HEK293 (cell line): ENCODE measurements around the gene SEMA3D.

Experiments used
- CTCF ChIA-PET: fragments of 350-600 bp; formaldehyde crosslinking; extraction: SDS; loops from one replicate; lab custom pipeline; 2021; ENCODE audit warnings: antibody characterized with exemption; lab: Yijun Ruan, JAX
- POLR2A ChIA-PET: fragments of 300-600 bp; formaldehyde crosslinking; extraction: SDS; loops from one replicate; lab custom pipeline; 2020; ENCODE audit warnings: antibody characterized with exemption, inconsistent platforms; lab: Yijun Ruan, JAX
- H3K27ac ChIP-seq: fragments of 200-500 bp; sonication (Bioruptor generic); 2 replicates; pipeline ENCODE4 v1.5.1; 2014; ENCODE audit warnings: low read depth, low read length, control low read depth, inconsistent platforms; ENCODE audit errors: extremely low read depth
- H3K36me3 ChIP-seq, 2 experiments: fragments of 200-500 bp in 1 of 2; sonication (Bioruptor generic) in 1 of 2; 1 replicate in 1 of 2; 2 replicates in 1 of 2; pipeline ENCODE4 v1.5.1; 2014 to 2017; ENCODE audit warnings: inconsistent platforms in 2 of 2, low read length in 2 of 2; ENCODE audit not compliant: control insufficient read depth in 2 of 2, insufficient read depth in 1 of 2
- H3K4me1 ChIP-seq: fragments of 200-500 bp; sonication (Bioruptor generic); 2 replicates; pipeline ENCODE4 v1.5.1; 2014; ENCODE audit warnings: mild to moderate bottlenecking, low read length, inconsistent platforms; ENCODE audit not compliant: control insufficient read depth, insufficient read depth
- H3K4me3 ChIP-seq: 2 replicates; pipeline ENCODE4 v1.5.1; 2011; ENCODE audit warnings: low read depth, mild to moderate bottlenecking, control low read depth, low read length, moderate library complexity
- H3K9me3 ChIP-seq: fragments of 200-500 bp; sonication (Bioruptor generic); 2 replicates; pipeline ENCODE4 v1.5.1; 2014; ENCODE audit warnings: low read depth, low read length, inconsistent platforms; ENCODE audit not compliant: control insufficient read depth, insufficient read depth
- BCL11A ChIP-seq: fragments of 450-650 bp; formaldehyde crosslinking; IDR thresholded peaks from 2 replicates; pipeline ENCODE4 v1.5.1; 2016; ENCODE audit warnings: low read depth, missing biosample characterization, missing genetic modification characterization
- BCL11B ChIP-seq: fragments of 450-650 bp; formaldehyde crosslinking; IDR thresholded peaks from 2 replicates; pipeline ENCODE4 v1.5.1; 2016; ENCODE audit warnings: low read depth, missing biosample characterization, missing genetic modification characterization
- IKZF3 ChIP-seq: fragments of 450-650 bp; IDR thresholded peaks from 2 replicates; pipeline ENCODE4 v1.5.0; 2018; ENCODE audit warnings: missing biosample characterization, mild to moderate bottlenecking, missing genetic modification characterization, moderate library complexity
- KLF17 ChIP-seq: fragments of 450-650 bp; formaldehyde crosslinking; IDR thresholded peaks from 2 replicates; pipeline ENCODE4 v1.5.1; 2016; ENCODE audit warnings: missing biosample characterization, missing genetic modification characterization
- MEIS1 ChIP-seq: sonication (generic); formaldehyde crosslinking; IDR thresholded peaks from 2 replicates; pipeline ENCODE4 v1.8.1; 2022; ENCODE audit warnings: missing genetic modification reagents, mild to moderate bottlenecking, borderline replicate concordance
- MZF1 ChIP-seq: fragments of 450-650 bp; formaldehyde crosslinking; IDR thresholded peaks from 2 replicates; pipeline ENCODE4 v1.5.1; 2017; ENCODE audit warnings: missing biosample characterization, missing genetic modification characterization, borderline replicate concordance
- RBAK ChIP-seq: fragments of 450-650 bp; formaldehyde crosslinking; IDR thresholded peaks from 2 replicates; pipeline ENCODE4 v1.5.1; 2016; ENCODE audit warnings: missing biosample characterization, missing genetic modification characterization
- SETDB1 ChIP-seq: IDR thresholded peaks from one replicate; pipeline ENCODE4 v1.6.1; 2017; ENCODE audit warnings: mild to moderate bottlenecking, low read length, moderate library complexity, mixed read lengths; ENCODE audit not compliant: insufficient read length
- TRIM28 ChIP-seq: IDR thresholded peaks from 2 replicates; pipeline ENCODE4 v1.6.1; 2011; ENCODE audit warnings: low read length, control low read depth, borderline replicate concordance
- ZBTB11 ChIP-seq: fragments of 450-650 bp; formaldehyde crosslinking; conservative IDR thresholded peaks from 2 replicates; pipeline ENCODE4 v1.5.1; 2016; ENCODE audit warnings: low read depth, missing biosample characterization, missing genetic modification characterization
- ZNF324 ChIP-seq: fragments of 450-650 bp; formaldehyde crosslinking; IDR thresholded peaks from 2 replicates; pipeline ENCODE4 v1.5.1; 2016; ENCODE audit warnings: missing biosample characterization, missing genetic modification characterization
- ZNF37A ChIP-seq: fragments of 450-650 bp; IDR thresholded peaks from 2 replicates; pipeline ENCODE4 v1.5.1; 2018; ENCODE audit warnings: missing biosample characterization, missing genetic modification characterization
- ZNF423 ChIP-seq: fragments of 450-650 bp; formaldehyde crosslinking; IDR thresholded peaks from 2 replicates; pipeline ENCODE4 v1.5.1; 2016; ENCODE audit warnings: missing biosample characterization, missing genetic modification characterization
- ZNF426 ChIP-seq: fragments of 450-650 bp; formaldehyde crosslinking; IDR thresholded peaks from 2 replicates; pipeline ENCODE4 v1.5.1; 2017; ENCODE audit warnings: missing biosample characterization, missing genetic modification characterization, mild to moderate bottlenecking, inconsistent platforms, moderate library complexity
- ZNF677 ChIP-seq: fragments of 450-650 bp; IDR thresholded peaks from 2 replicates; pipeline ENCODE4 v1.5.0; 2018; ENCODE audit warnings: missing biosample characterization, mild to moderate bottlenecking, missing genetic modification characterization, moderate library complexity
- ZNF707 ChIP-seq: fragments of 450-650 bp; formaldehyde crosslinking; IDR thresholded peaks from 2 replicates; pipeline ENCODE4 v1.5.1; 2016; ENCODE audit warnings: missing biosample characterization, missing genetic modification characterization
- ZNF768 ChIP-seq: fragments of 450-650 bp; formaldehyde crosslinking; IDR thresholded peaks from 2 replicates; pipeline ENCODE4 v1.5.1; 2018; ENCODE audit warnings: missing biosample characterization, mild to moderate bottlenecking, missing genetic modification characterization
- ZNF792 ChIP-seq: fragments of 450-650 bp; formaldehyde crosslinking; IDR thresholded peaks from 2 replicates; pipeline ENCODE4 v1.5.1; 2016; ENCODE audit warnings: missing biosample characterization, missing genetic modification characterization
- ZNF843 ChIP-seq: fragments of 450-650 bp; formaldehyde crosslinking; IDR thresholded peaks from 2 replicates; pipeline ENCODE4 v1.5.1; 2016; ENCODE audit warnings: missing biosample characterization, missing genetic modification characterization
- TF ChIP-seq, protein P1 (sequence below): fragments of 450-650 bp; formaldehyde crosslinking; IDR thresholded peaks from 2 replicates; pipeline ENCODE4 v1.5.1; 2016; ENCODE audit warnings: missing biosample characterization, missing genetic modification characterization, borderline replicate concordance

SEMA3D gene

GRCh38 chr7:85178531-85179298 is 8.1 kb downstream of the SEMA3D start:
- TF ChIP-seq IKZF3 (tag by site-specific recombination) (no peak), ZNF843 (tag by site-specific recombination) (no peak), MZF1 (tag by site-specific recombination) (no peak), ZNF423 (tag by site-specific recombination) (no peak), SETDB1 (peak; percentile 59), TRIM28 (peak; percentile 74; the same call in 1 of the 2 replicates), ZBTB11 (no peak), ZNF324 (no peak), MEIS1 (CRISPR knock-in tag) (no peak)
- no peak overlapping the region for H3K27ac ChIP-seq
- no peak overlapping the region for H3K4me3 ChIP-seq
- CTCF ChIA-PET, result interaction anchor here (0.6 to 0.7 kb wide), 2 partner anchors 62 to 148 kb away, joined by 3 read pairs; no protein-coding TSS in a partner anchor
- H3K36me3 ChIP-seq, result no peaks in the 10 kb centered on the region
- H3K9me3 ChIP-seq, result no peaks in the 10 kb centered on the region
- POLR2A ChIA-PET, result no interaction called here
- no peaks in the 10 kb centered on the region for H3K4me1 ChIP-seq

DNA sequence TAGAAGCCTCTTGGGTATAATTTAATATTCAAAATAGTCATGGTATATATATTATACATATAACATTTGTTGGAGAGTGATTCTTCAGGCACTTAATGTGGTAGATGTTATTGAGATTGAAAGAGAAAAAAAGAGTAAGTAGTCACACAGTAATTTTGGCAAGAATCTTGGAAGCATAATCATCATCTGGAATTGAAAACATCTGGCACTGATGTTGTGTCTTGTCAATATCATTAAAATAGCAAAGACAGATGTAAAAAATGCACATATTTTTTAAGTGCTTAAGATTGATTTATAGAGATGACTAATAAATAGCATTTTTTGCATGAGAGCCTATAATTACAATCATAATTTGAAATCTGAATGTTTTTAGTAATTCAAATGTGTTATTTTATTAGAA is 9.5 kb downstream of the SEMA3D start:
- ChIA-PET POLR2A (no interaction called here), CTCF (interaction anchor here (0.7 kb wide), 1 partner anchor 8 kb away, joined by 3 read pairs; no protein-coding TSS in a partner anchor)
- Histone ChIP-seq H3K9me3 (no peaks in the 10 kb centered on the region), H3K4me1 (peaks cover 7% of the 10 kb centered on the region; the same call in 1 of the 2 replicates), H3K27ac (no peak overlapping the region), H3K36me3 (no peaks in the 10 kb centered on the region), H3K4me3 (no peak overlapping the region)
- TF ChIP-seq ZNF707 (tag by site-specific recombination), result no peak
- no peak for TF ChIP-seq KLF17 (tag by site-specific recombination)
- no peak for TF ChIP-seq BCL11B
- TF ChIP-seq ZNF768 (tag by site-specific recombination), result no peak
- no peak for TF ChIP-seq ZNF677 (tag by site-specific recombination)
- TF ChIP-seq BCL11A (tag by site-specific recombination), result no peak
- no peak for TF ChIP-seq ZNF792 (tag by site-specific recombination)
- no peak for TF ChIP-seq RBAK (tag by site-specific recombination)
- TF ChIP-seq ZNF37A (tag by site-specific recombination), result no peak
- TF ChIP-seq, protein P1, sequence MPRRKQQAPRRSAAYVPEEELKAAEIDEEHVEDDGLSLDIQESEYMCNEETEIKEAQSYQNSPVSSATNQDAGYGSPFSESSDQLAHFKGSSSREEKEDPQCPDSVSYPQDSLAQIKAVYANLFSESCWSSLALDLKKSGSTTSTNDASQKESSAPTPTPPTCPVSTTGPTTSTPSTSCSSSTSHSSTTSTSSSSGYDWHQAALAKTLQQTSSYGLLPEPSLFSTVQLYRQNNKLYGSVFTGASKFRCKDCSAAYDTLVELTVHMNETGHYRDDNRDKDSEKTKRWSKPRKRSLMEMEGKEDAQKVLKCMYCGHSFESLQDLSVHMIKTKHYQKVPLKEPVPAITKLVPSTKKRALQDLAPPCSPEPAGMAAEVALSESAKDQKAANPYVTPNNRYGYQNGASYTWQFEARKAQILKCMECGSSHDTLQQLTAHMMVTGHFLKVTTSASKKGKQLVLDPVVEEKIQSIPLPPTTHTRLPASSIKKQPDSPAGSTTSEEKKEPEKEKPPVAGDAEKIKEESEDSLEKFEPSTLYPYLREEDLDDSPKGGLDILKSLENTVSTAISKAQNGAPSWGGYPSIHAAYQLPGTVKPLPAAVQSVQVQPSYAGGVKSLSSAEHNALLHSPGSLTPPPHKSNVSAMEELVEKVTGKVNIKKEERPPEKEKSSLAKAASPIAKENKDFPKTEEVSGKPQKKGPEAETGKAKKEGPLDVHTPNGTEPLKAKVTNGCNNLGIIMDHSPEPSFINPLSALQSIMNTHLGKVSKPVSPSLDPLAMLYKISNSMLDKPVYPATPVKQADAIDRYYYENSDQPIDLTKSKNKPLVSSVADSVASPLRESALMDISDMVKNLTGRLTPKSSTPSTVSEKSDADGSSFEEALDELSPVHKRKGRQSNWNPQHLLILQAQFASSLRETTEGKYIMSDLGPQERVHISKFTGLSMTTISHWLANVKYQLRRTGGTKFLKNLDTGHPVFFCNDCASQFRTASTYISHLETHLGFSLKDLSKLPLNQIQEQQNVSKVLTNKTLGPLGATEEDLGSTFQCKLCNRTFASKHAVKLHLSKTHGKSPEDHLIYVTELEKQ (tag by site-specific recombination), result no peak
- TF ChIP-seq ZNF426 (tag by site-specific recombination), result no peak
